HG03025 (cell line): ENCODE measurements around the gene C6orf47.
"Not testable (repeated sequence)": the region's sequence is repeated elsewhere in the genome, so short reads cannot be mapped to it uniquely, and the experiment has no call there.

Source experiments
- ATAC-seq: cut with Tn5 transposase; IDR thresholded peaks from one replicate; pipeline ENCODE4 v1.9.1; 2021; ENCODE audit warnings: mild to moderate bottlenecking, moderate library complexity; ENCODE audit not compliant: unreplicated experiment, low FRiP score

C6orf47 gene

GRCh38 chr6:31660381-31661261 is at the start of gene C6orf47:
Gene C6orf47 (minus strand): TSS chr6:31660778. CDS start chr6:31659947, 831 bp downstream.
- peak; percentile 37 for ATAC-seq

- not testable (repeated sequence) for ATAC-seq
These were observed 48.6 kb upstream of the C6orf47 start for GRCh38 chr6:31709157-31709556.

GRCh38 chr6:31708224-31708623 is 47.6 kb upstream of the C6orf47 start:
- ATAC-seq = no peak

- no peak for ATAC-seq
These were observed 47.1 kb upstream of the C6orf47 start for GRCh38 chr6:31707701-31708100.

- ATAC-seq = no peak
These were observed 46.0 kb upstream of the C6orf47 start, which contains the start of gene LY6G6F for GRCh38 chr6:31706599-31706998. Gene LY6G6F (plus strand): TSS chr6:31706866. CDS start chr6:31706907, 41 bp downstream.

- ATAC-seq = no peak
These were observed 45.4 kb upstream of the C6orf47 start for GRCh38 chr6:31705931-31706330.

- ATAC-seq = peak; percentile 71
These were observed 42.5 kb upstream of the C6orf47 start, which contains the start of gene ABHD16A for GRCh38 chr6:31702819-31703716. Gene ABHD16A (minus strand): TSS chr6:31703324. CDS start chr6:31703281, 43 bp downstream.

- ATAC-seq = no peak
These were observed 41.8 kb upstream of the C6orf47 start for GRCh38 chr6:31702405-31702818.

- no peak for ATAC-seq
These were observed 41.3 kb upstream of the C6orf47 start for GRCh38 chr6:31701666-31702404.

GRCh38 chr6:31700740-31701401 is 40.3 kb upstream of the C6orf47 start:
- ATAC-seq = no peak

GRCh38 chr6:31697555-31697954 is 37.0 kb upstream of the C6orf47 start:
- no peak for ATAC-seq

GRCh38 chr6:31693535-31693934 is 33.0 kb upstream of the C6orf47 start:
- no peak for ATAC-seq

GRCh38 chr6:31692886-31693285 is 32.3 kb upstream of the C6orf47 start:
- ATAC-seq = no peak

- no peak for ATAC-seq
These were observed 31.8 kb upstream of the C6orf47 start for GRCh38 chr6:31692353-31692752.

GRCh38 chr6:31691564-31692108 is 31.1 kb upstream of the C6orf47 start:
- no peak for ATAC-seq

GRCh38 chr6:31691078-31691463 is 30.5 kb upstream of the C6orf47 start:
- ATAC-seq = no peak

GRCh38 chr6:31690231-31691077 is 29.9 kb upstream of the C6orf47 start:
- no peak for ATAC-seq

GRCh38 chr6:31689249-31690110 is 28.9 kb upstream of the C6orf47 start:
- no peak for ATAC-seq
